K562 (cell line): ENCODE results near the gene MTARC2. TPM values are rescaled to one million over a fixed set of nuclear protein-coding genes. Genes with fewer than 3 reads are reported as not detected.

ENCODE experiments used
- BDP1 ChIP-seq: IDR thresholded peaks from 3 replicates; pipeline ENCODE4 v1.6.1; 2011; ENCODE audit not compliant: insufficient read length, insufficient read depth
- CREBBP ChIP-seq: IDR thresholded peaks from one replicate; pipeline ENCODE4 v1.6.1; 2012; ENCODE audit warnings: low read depth, mild to moderate bottlenecking, control low read depth, inconsistent platforms, low read length
- GABPB1 ChIP-seq: sonication (generic); formaldehyde crosslinking; IDR thresholded peaks from 2 replicates; pipeline ENCODE4 v1.8.0; 2022; ENCODE audit warnings: mild to moderate bottlenecking, missing genetic modification reagents
- HDAC6 ChIP-seq: IDR thresholded peaks from 2 replicates; pipeline ENCODE4 v1.6.1; 2012; ENCODE audit warnings: low read depth, mild to moderate bottlenecking, control low read depth, inconsistent platforms, low read length, moderate library complexity
- HNRNPLL ChIP-seq: fragments of 200-400 bp; formaldehyde crosslinking; IDR thresholded peaks from 2 replicates; pipeline ENCODE4 v1.6.1; 2017; ENCODE audit warnings: low read length, low read depth, mild to moderate bottlenecking; ENCODE audit not compliant: poor library complexity, severe bottlenecking
- LEF1 ChIP-seq: fragments of 450-650 bp; IDR thresholded peaks from 2 replicates; pipeline ENCODE4 v1.6.1; 2016; ENCODE audit warnings: mild to moderate bottlenecking
- MEF2D ChIP-seq: conservative IDR thresholded peaks from 2 replicates; pipeline ENCODE4 v1.6.1; 2016; ENCODE audit warnings: low read depth, missing genetic modification characterization, missing compliant biosample characterization
- MTA1 ChIP-seq: fragments of 450-650 bp; IDR thresholded peaks from 2 replicates; pipeline ENCODE4 v1.6.1; 2017; ENCODE audit warnings: borderline replicate concordance
- MYBL2 ChIP-seq, 2 experiments: fragments of 450-650 bp in 1 of 2; sonication (generic) in 1 of 2; formaldehyde crosslinking in 1 of 2; IDR thresholded peaks; 2 replicates each; pipeline versions ENCODE4 v1.6.1 to v1.8.1; 2017 to 2022; ENCODE audit warnings: borderline replicate concordance in 1 of 2, inconsistent platforms in 1 of 2, low read depth in 1 of 2, mild to moderate bottlenecking in 1 of 2, missing genetic modification reagents in 1 of 2, moderate library complexity in 1 of 2
- RNF219 ChIP-seq: fragments of 250-450 bp; sonication (Bioruptor Pico); IDR thresholded peaks from 2 replicates; pipeline ENCODE4 v1.5.0; 2022; ENCODE audit warnings: mild to moderate bottlenecking
- STAT5B ChIP-seq: fragments of 250-450 bp; sonication (Bioruptor Pico); IDR thresholded peaks from 2 replicates; pipeline ENCODE4 v1.8.0; 2021; ENCODE audit warnings: mild to moderate bottlenecking, inconsistent platforms
- TAF9B ChIP-seq: fragments of 450-650 bp; IDR thresholded peaks from 2 replicates; pipeline ENCODE4 v1.6.1; 2018; ENCODE audit warnings: mild to moderate bottlenecking; ENCODE audit not compliant: partially characterized antibody
- TBP ChIP-seq: optimal IDR thresholded peaks from 2 replicates; pipeline ENCODE3; 2011; ENCODE audit warnings: low read depth, low read length, improper control_type of control experiment
- TFAP4 ChIP-seq: sonication (generic); formaldehyde crosslinking; IDR thresholded peaks from 2 replicates; pipeline ENCODE4 v1.8.0; 2022; ENCODE audit warnings: missing genetic modification reagents, mild to moderate bottlenecking, moderate library complexity, borderline replicate concordance
- U2AF2 ChIP-seq: fragments of 200-400 bp; formaldehyde crosslinking; optimal IDR thresholded peaks from 2 replicates; pipeline ENCODE3; 2017; ENCODE audit warnings: low read depth, mild to moderate bottlenecking, low read length
- XRCC5 ChIP-seq: fragments of 200-400 bp; formaldehyde crosslinking; IDR thresholded peaks from 2 replicates; pipeline ENCODE4 v1.6.1; 2017; ENCODE audit warnings: low read depth, mild to moderate bottlenecking, low read length
- ZBTB1 ChIP-seq: sonication (generic); formaldehyde crosslinking; IDR thresholded peaks from 2 replicates; pipeline ENCODE4 v1.8.1; 2023; ENCODE audit warnings: missing genetic modification reagents, low read depth, mild to moderate bottlenecking, borderline replicate concordance
- ZBTB49 ChIP-seq: sonication (generic); formaldehyde crosslinking; IDR thresholded peaks from 2 replicates; pipeline ENCODE4 v1.8.0; 2022; ENCODE audit warnings: missing genetic modification reagents, mild to moderate bottlenecking, borderline replicate concordance
- ZFPM2 ChIP-seq: fragments of 250-450 bp; sonication (Bioruptor Pico); IDR thresholded peaks from 2 replicates; pipeline ENCODE4 v1.5.1; 2022; ENCODE audit warnings: mild to moderate bottlenecking
- ZNF239 ChIP-seq: fragments of 250-450 bp; sonication (Bioruptor Pico); IDR thresholded peaks from 2 replicates; pipeline ENCODE4 v1.4.0; 2020; ENCODE audit warnings: mild to moderate bottlenecking
- ZNF444 ChIP-seq: fragments of 250-450 bp; sonication (Bioruptor Pico); IDR thresholded peaks from 2 replicates; pipeline ENCODE4 v1.4.0; 2020; ENCODE audit warnings: mild to moderate bottlenecking, moderate library complexity
- ZNF507 ChIP-seq: conservative IDR thresholded peaks from 2 replicates; pipeline ENCODE4 v1.6.1; 2017; ENCODE audit warnings: missing genetic modification characterization, missing compliant biosample characterization
- ZNF512 ChIP-seq: IDR thresholded peaks from 2 replicates; pipeline ENCODE4 v1.6.1; 2016; ENCODE audit warnings: missing genetic modification characterization, missing compliant biosample characterization
- polyA plus RNA-seq, 8 experiments: library from polyadenylated mRNA; depleted of rRNA in 4 of 8; stranded (reverse) in 5 of 8; unstranded in 3 of 8; fragments of >200 nt; fragmentation: Nextera tagmentation in 2 of 8; fragmentation: Illumina TruSeq in 1 of 8; extraction: Ambion mirVana in 2 of 8; extraction: Trizol in 1 of 8; gene quantifications; 2 replicates each; pipeline versions ENCODE4 v1.2.1 to v1.2.3, GENCODE V29; 2011 to 2014; ENCODE audit warnings: inconsistent platforms in 1 of 8, missing spikeins in 1 of 8
- total RNA-seq, 7 experiments: library from RNA; depleted of rRNA in 6 of 7; stranded (reverse); fragments of >200 nt in 6 of 7; fragmentation: Illumina TruSeq in 2 of 7; extraction: Trizol in 2 of 7; gene quantifications; 2 replicates each; pipeline versions ENCODE4 v1.2.1 to v1.2.3, GENCODE V29; 2011 to 2021; ENCODE audit warnings: low replicate concordance in 1 of 7

MTARC2 gene
- total and polyA plus RNA-seq, 9 of the 15 experiments (the other 6 are each of a cell fraction or from before 2014, with no cell fraction given), result 0.03 to 0.35 TPM; not detected in 7

- TF ChIP-seq RNF219 (no peak), BDP1 (no peak), ZFPM2 (CRISPR knock-in tag) (no peak), CREBBP (no peak), ZNF444 (CRISPR knock-in tag) (no peak), TBP (no peak), ZBTB49 (CRISPR knock-in tag) (no peak), TFAP4 (CRISPR knock-in tag) (no peak), U2AF2 (no peak), XRCC5 (peak; percentile 69; the same call in 1 of the 2 replicates), LEF1 (no peak), ZNF512 (tag) (no peak), MYBL2 (IDR thresholded peaks at IDR 0.05; ENCODE audit: low read depth) (no peak), MYBL2 (CRISPR knock-in tag; IDR thresholded peaks at IDR 0.05; ENCODE audit: borderline replicate concordance) (no peak), ZBTB1 (CRISPR knock-in tag) (no peak), HDAC6 (no peak), ZNF239 (CRISPR knock-in tag) (no peak), GABPB1 (peak; percentile 74; the same call in 1 of the 2 replicates), STAT5B (CRISPR knock-in tag) (no peak), ZNF507 (tag) (no peak), MTA1 (no peak), HNRNPLL (no peak), TAF9B (no peak), MEF2D (no peak)
Measured at GRCh38 chr1:220733086-220733601, 15.0 kb upstream of the MTARC2 start (continued).
